GM12865 (cell line): ENCODE data around the gene PRR7.
A peak's percentile ranks its signal among the peaks of the same experiment; 100 is the strongest.

Experiments
- DNase-seq: peaks from one replicate; pipeline ENCODE4 v3.0.0; 2010; ENCODE audit warnings: low read depth
- H3K4me3 ChIP-seq: 2 replicates; pipeline ENCODE4 v1.5.1; 2011; ENCODE audit warnings: mild to moderate bottlenecking, low read depth, low read length, control low read depth
- CTCF ChIP-seq: IDR thresholded peaks from 2 replicates; pipeline ENCODE4 v1.5.1; 2011; ENCODE audit warnings: low read length, control low read depth, low read depth, inconsistent platforms; ENCODE audit not compliant: insufficient read depth; ENCODE audit errors: missing control alignments

Gene PRR7

GRCh38 chr5:177500685-177501522 is 54.3 kb downstream of the PRR7 start:
- DNase-seq, result peak; percentile 86
- peak; percentile 96 for TF ChIP-seq CTCF

GRCh38 chr5:177501874-177502678 is 55.5 kb downstream of the PRR7 start:
- DNase-seq, result peak; percentile 70
- H3K4me3 ChIP-seq, result peak overlapping the region; percentile 2; the same call in 1 of the 2 replicates
- no peak for TF ChIP-seq CTCF

More at GRCh38 chr5:177500685-177501522, 54.3 kb downstream of the PRR7 start:
- no peak overlapping the region for H3K4me3 ChIP-seq

- no peak for DNase-seq
- H3K4me3 ChIP-seq, result no peak overlapping the region
- TF ChIP-seq CTCF, result no peak
These were observed 56.3 kb downstream of the PRR7 start for GRCh38 chr5:177502886-177503285.

GRCh38 chr5:177503351-177504085 is 56.9 kb downstream of the PRR7 start:
- DNase-seq, result no peak
- no peak for TF ChIP-seq CTCF
- no peak overlapping the region for H3K4me3 ChIP-seq

GRCh38 chr5:177504086-177505056 is 57.8 kb downstream of the PRR7 start:
- no peak for TF ChIP-seq CTCF
- DNase-seq, result no peak
- H3K4me3 ChIP-seq, result no peak overlapping the region

- DNase-seq, result no peak
- no peak overlapping the region for H3K4me3 ChIP-seq
- no peak for TF ChIP-seq CTCF
These were observed 58.5 kb downstream of the PRR7 start for GRCh38 chr5:177505075-177505474.
